GM18507 (cell line): Measurements from ENCODE around the gene ZFYVE21.

Source experiments
- DNase-seq: peaks from one replicate; pipeline ENCODE4 v3.0.0; 2011; ENCODE audit warnings: low read depth; ENCODE audit not compliant: insufficient read length; ENCODE audit errors: extremely low spot score
- FAIRE-seq: peaks from 2 replicates; lab custom pipeline; 2011; peaks lifted over from hg19 to GRCh38; lab: Jason Lieb, UNC

Gene ZFYVE21

DNA sequence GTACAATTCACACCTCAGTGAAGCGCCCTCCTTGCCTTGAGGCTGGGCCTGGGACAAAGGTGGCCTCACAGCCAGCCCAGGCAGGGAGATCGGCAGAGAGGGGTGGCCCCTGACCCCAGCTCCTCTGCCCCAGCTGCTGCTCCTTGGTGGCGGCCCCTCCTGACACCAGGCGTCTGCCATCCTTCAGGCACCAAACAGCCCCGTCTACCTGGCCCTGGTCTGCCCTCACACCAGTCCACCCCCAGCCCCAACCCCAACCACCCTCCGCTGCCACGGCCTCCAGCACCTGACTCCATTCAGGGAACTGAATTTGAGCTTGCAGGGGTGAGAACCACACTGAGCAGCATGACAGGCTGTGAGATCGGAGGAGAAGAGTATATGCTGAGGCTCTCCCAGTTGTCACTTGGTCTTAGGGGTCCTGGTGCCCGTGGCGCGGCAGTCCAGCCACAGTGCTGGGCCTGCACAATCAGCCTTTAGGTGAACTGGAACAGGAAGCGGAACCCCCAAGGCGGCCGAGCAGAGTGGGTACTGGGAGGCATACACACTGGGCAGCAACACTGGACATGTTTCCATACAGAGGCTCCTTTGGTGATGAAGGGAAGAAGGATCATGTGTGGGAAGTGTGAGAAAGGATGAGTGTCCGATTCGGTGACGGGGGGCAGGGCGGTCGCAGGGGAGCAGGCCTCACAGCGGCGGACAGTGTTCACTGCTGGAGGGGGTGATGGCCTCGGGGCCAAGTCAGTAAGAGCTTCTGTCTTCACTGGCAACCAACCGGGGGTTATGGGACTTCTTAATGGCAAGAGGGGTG is 18.7 kb downstream of the ZFYVE21 start:
- FAIRE-seq (no peak), DNase-seq (no peak)

- no peak for DNase-seq
- FAIRE-seq: no peak
Measured at GRCh38 chr14:103735022-103735421, 19.4 kb downstream of the ZFYVE21 start.

- FAIRE-seq: no peak
Measured at GRCh38 chr14:103735439-103735814, 19.8 kb downstream of the ZFYVE21 start.

GRCh38 chr14:103735815-103736545 is 20.4 kb downstream of the ZFYVE21 start:
- FAIRE-seq (no peak), DNase-seq (no peak)

More at GRCh38 chr14:103735439-103735814, 19.8 kb downstream of the ZFYVE21 start:
- DNase-seq: no peak

- no peak for FAIRE-seq
- DNase-seq: no peak
Measured at GRCh38 chr14:103736546-103737431, 21.2 kb downstream of the ZFYVE21 start.

DNA sequence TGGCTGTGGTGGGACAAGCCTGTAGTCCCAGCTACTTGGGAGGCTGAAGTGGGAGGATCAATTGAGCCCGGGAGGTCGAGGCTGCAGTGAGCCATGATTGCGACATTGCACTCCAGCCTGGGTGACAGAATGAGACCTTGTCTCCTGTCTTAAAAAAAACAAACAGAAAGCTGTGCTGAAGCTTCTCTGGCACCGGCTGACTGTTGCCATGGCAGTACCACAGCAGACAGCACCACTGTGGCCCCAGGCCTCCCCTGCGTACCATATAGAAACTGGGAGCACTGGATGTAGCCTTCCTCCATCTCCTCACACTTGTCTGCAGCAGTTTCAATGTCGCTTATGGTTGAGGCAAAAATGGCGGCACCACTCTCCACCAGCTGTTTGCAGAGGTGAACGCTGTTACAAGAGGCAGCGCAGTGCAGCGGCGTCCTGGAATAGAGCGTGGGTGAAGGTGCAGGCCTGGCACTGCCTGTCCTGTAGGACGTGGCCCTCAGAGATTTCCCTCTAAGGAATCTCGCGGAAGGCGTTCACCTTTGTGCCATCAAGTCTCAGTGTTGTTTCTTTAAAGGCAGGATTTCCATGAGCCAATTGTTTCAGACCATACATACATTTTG is 21.9 kb downstream of the ZFYVE21 start:
- FAIRE-seq (no peak), DNase-seq (no peak)

DNA sequence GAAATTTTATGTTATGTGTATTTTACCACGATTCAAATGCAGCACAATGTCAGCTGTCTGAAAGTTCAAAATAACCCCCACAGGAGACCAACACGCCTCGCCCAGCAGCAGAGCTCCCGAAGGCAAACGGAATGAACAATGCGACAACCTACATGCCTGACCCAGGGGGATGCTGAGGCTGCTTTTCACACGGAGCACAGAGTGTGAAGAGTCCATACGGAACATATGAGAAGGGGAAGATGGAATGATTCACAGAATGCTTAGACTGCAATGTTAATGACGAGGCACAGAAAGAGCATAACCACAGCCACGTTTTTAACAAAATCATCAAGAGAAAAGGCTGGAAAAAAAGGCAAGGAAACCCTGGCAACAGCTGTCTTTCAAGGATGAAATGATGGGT is 22.6 kb downstream of the ZFYVE21 start:
- FAIRE-seq (no peak), DNase-seq (no peak)

GRCh38 chr14:103738701-103739451 is 23.3 kb downstream of the ZFYVE21 start:
- no peak for DNase-seq
- FAIRE-seq: no peak

- DNase-seq (no peak), FAIRE-seq (no peak)
Measured at GRCh38 chr14:103739466-103739792, 23.8 kb downstream of the ZFYVE21 start.

GRCh38 chr14:103739793-103740501 is 24.3 kb downstream of the ZFYVE21 start:
- DNase-seq (no peak), FAIRE-seq (no peak)

DNA sequence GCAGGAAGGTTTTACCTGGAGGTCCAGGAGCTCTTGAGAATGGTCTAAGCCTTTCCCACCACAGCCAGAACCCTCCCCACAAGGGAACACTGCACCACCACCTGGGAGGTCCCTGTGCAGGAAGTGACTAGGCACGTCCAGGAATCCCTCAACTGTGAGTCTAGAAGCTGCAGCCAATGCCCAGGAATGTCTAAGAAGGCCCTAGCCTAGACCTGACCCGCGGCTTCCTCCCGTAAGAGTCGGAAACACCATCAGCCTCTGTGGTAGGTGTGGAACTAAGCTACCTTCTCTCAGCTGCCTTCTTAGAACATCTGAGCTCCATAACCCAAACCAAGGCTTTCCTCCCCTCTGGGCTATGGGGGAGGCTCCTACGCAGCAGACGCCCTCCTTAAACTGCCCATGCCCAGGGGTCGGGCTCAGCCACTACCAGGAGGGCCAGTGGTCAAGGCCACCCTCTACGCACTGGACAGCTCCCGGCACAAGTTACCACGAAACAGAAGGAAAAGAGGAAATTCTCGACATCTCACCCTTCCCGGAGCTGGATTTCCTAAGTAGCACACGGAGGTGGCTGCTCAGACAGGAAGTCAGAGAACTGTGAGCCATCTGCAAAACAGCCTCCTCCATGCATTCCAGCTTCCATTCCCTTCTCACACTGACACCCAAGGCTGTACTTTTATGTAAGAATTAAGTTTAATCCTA is 25.5 kb downstream of the ZFYVE21 start:
- DNase-seq (no peak), FAIRE-seq (no peak)

DNA sequence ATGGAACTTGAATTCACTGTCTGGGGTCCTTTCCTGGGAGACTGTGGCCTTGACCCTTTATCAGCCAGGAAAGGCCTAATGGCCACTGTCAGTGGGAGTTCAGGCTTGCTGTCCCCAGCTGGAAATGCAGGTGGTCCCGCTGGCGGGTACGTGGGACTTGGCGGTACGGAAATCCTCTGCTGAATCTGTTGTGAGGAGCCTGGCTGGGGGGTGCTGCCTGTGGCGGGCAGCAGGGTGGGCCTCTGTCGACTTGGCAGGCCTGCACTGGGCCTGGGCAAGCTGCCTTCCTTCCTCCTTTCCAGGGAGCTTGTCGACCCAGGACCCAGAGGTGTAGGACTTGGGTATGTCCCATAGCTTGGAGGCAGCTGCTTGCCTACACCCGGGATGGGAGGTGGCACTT is 26.3 kb downstream of the ZFYVE21 start:
- no peak for FAIRE-seq
- DNase-seq: no peak

- no peak for DNase-seq
- no peak for FAIRE-seq
Measured at GRCh38 chr14:103742499-103743255, 27.1 kb downstream of the ZFYVE21 start.

DNA sequence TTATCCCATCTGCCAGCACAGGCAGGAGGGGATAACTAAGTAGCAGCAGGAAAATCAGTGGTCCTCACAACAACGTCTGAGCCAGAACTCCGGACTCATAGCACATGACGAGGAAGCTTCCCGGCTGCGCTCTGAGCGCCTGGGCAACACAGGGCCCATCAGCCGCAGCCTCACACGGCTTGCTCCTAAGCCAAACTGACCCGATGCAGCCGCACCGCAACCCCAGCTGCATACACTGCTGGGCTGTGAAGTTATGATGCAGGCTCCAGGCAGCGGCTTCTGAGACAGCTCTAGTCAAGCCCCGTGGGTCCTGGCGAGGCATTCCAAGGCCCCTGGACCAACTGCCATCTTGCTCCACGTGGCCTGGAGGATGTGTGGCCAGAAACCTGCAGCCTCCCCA is 28.1 kb downstream of the ZFYVE21 start:
- DNase-seq: no peak
- no peak for FAIRE-seq

GRCh38 chr14:103744621-103745395 is 29.2 kb downstream of the ZFYVE21 start:
- no peak for FAIRE-seq

DNA sequence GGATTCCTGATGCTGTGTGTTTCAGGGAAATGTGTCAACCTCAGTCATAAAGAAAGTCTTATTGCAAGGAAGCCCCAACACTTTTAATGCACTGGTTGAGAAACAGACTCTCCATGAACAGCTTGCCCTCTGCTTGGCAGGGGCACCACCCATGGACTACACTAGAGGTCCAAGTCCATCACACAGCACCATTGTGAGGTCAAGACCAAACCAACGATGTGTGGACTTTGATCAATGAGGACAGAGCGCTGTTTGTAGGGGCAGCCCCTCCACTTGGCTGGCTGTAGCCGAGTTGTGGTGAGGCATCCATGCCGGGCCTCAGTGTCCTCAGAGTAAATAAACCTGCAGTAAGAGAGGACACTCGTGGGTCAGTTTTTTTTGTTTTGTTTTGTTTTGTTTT is 29.8 kb downstream of the ZFYVE21 start:
- FAIRE-seq (no peak), DNase-seq (no peak)

More at GRCh38 chr14:103744621-103745395, 29.2 kb downstream of the ZFYVE21 start:
- no peak for DNase-seq
